ENCODE data around the gene SLCO2A1.

The SLCO2A1 gene

GRCh38 chr3:133881939-133882825 lies 147.5 kb downstream of the SLCO2A1 start:
- no peak for DNase-seq

GRCh38 chr3:133881492-133881891 lies 148.2 kb downstream of the SLCO2A1 start:
- DNase-seq: no peak

DNA sequence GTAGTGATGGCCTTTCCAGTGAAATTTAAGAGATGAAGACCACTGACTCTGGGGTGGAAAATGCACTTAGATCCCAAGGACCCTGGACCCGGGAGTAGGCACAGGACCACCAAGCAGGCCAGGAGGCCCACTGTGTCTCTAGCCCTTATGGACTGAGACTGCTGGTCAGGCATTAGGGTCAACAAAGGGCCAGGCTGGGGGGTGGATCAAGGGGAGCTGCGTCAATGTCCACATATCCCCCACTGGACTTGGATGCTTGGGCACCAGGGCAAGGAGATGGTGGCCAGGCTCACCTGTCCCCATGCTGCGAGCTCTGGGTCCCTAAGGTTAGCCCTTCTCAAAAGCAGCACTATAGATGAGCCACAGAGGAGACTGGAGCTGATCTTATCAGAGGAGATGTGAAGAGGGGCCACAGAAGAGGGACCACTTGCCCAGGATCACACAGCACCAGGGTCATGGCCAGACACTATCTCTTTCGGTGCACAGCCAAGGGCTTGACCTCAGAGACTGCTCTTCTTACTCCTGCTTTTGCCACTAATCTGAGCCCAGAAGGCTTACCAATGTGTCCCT lies 148.8 kb downstream of the SLCO2A1 start:
- DNase-seq: no peak

GRCh38 chr3:133880287-133880686 lies 149.4 kb downstream of the SLCO2A1 start:
- no peak for DNase-seq

DNA sequence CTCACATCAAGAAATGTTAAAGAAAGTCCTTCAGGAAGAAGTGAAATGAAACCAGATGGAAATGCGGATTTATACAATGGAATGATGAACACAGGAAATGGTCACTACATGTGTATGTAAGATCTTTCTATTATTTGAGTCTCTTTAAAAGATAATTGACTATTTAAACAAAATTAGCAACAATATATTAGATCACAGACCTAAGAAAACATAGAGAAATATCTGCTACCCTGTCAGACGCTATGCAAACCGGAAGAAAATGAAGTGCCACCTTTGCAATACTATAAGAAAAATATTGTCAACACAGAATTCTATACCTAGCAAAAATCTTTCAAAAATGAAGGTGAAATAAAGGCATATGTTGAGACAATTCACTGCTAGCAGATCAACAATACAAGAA lies 151.2 kb downstream of the SLCO2A1 start:
- no peak for DNase-seq
